OCI-LY7 (cell line): Measurements from ENCODE around the gene NRAS.

ENCODE experiments used
- EZH2phosphoT487 ChIP-seq: fragments of 200-600 bp; sonication (generic); IDR thresholded peaks from 2 replicates; pipeline ENCODE4 v1.6.1; 2018; ENCODE audit warnings: low read depth, borderline replicate concordance, mild to moderate bottlenecking, mixed run types, antibody characterized with exemption, low read length, moderate library complexity, mixed read lengths
- TF ChIP-seq, protein P1 (sequence below): fragments of 200-600 bp; sonication (generic); conservative IDR thresholded peaks from 2 replicates; pipeline ENCODE4 v1.5.1; 2014; ENCODE audit warnings: mild to moderate bottlenecking, antibody characterized with exemption, low read length, moderate library complexity, mixed read lengths

- TF ChIP-seq, protein P1, sequence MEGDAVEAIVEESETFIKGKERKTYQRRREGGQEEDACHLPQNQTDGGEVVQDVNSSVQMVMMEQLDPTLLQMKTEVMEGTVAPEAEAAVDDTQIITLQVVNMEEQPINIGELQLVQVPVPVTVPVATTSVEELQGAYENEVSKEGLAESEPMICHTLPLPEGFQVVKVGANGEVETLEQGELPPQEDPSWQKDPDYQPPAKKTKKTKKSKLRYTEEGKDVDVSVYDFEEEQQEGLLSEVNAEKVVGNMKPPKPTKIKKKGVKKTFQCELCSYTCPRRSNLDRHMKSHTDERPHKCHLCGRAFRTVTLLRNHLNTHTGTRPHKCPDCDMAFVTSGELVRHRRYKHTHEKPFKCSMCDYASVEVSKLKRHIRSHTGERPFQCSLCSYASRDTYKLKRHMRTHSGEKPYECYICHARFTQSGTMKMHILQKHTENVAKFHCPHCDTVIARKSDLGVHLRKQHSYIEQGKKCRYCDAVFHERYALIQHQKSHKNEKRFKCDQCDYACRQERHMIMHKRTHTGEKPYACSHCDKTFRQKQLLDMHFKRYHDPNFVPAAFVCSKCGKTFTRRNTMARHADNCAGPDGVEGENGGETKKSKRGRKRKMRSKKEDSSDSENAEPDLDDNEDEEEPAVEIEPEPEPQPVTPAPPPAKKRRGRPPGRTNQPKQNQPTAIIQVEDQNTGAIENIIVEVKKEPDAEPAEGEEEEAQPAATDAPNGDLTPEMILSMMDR, result no peak
- no peak for TF ChIP-seq EZH2phosphoT487
These were observed 25.6 kb upstream of the NRAS start for GRCh38 chr1:114741963-114742746.
